HepG2 (cell line): ENCODE results near the gene RPUSD3. TPM values are rescaled to one million over a fixed set of nuclear protein-coding genes. Genes with fewer than 3 reads are reported as not detected.
A peak's percentile ranks its signal among the peaks of the same experiment; 100 is the strongest.

ENCODE experiments used
- ATAC-seq: fragments of 200-7000 bp; cut with Tn5 transposase; 3 replicates; pipeline ENCODE4 v1.9.1; 2020; ENCODE audit warnings: mild to moderate bottlenecking, moderate library complexity
- BruUV-seq: library from RNA; stranded (reverse); fragments of 400-500 nt; replicated peaks from 2 replicates; lab custom pipeline; 2021; lab: Mats Ljungman, UMichigan
- CTCF ChIA-PET: fragments of 300-600 bp; formaldehyde crosslinking; extraction: SDS; loops from one replicate; lab custom pipeline; 2021; ENCODE audit warnings: low total read pairs, inconsistent platforms, low intra/inter-chr PET ratio; lab: Yijun Ruan, JAX
- POLR2A ChIA-PET: fragments of 350-600 bp; sonication (Branson Sonifier 250); formaldehyde crosslinking; loops from one replicate; lab custom pipeline; 2020; ENCODE audit warnings: antibody characterized with exemption, inconsistent platforms; lab: Yijun Ruan, JAX
- DNase-seq: peaks from one replicate; pipeline ENCODE4 v3.0.0-alpha.2; 2015; ENCODE audit warnings: low spot score
- FAIRE-seq: peaks from 3 replicates; lab custom pipeline; 2011; peaks lifted over from hg19 to GRCh38; lab: Jason Lieb, UNC
- H2AFZ ChIP-seq: one replicate; pipeline ENCODE4 v1.6.1; 2011; ENCODE audit warnings: low read length, inconsistent platforms
- H3K27ac ChIP-seq: fragments of 300-600 bp; 3 replicates; pipeline ENCODE4 v1.8.0; 2011; ENCODE audit warnings: mixed run types, mild to moderate bottlenecking, mixed read lengths, low read length, inconsistent platforms; ENCODE audit not compliant: insufficient read depth; ENCODE audit errors: extremely low read length
- H3K27me3 ChIP-seq, 2 experiments: fragments of 200-600 bp in 1 of 2; 2 replicates in 1 of 2; 3 replicates in 1 of 2; pipeline versions ENCODE4 v1.6.0 to v1.8.0; 2011; ENCODE audit warnings: low read length in 2 of 2, mild to moderate bottlenecking in 2 of 2, moderate library complexity in 2 of 2, inconsistent platforms in 1 of 2; ENCODE audit not compliant: insufficient read depth in 2 of 2, control insufficient read depth in 1 of 2
- H3K36me3 ChIP-seq, 2 experiments: fragments of 200-600 bp in 1 of 2; replicated peaks in 1 of 2; 2 replicates in 1 of 2; 3 replicates in 1 of 2; pipeline versions ENCODE4 v1.5.1 to v1.8.0; 2011; ENCODE audit warnings: low read length in 2 of 2, inconsistent platforms in 1 of 2; ENCODE audit not compliant: insufficient read depth in 2 of 2, control insufficient read depth in 1 of 2
- H3K4me1 ChIP-seq: 2 replicates; pipeline ENCODE4 v1.5.1; 2012; ENCODE audit warnings: low read length, inconsistent platforms; ENCODE audit not compliant: insufficient read depth
- H3K4me2 ChIP-seq: 2 replicates; pipeline ENCODE4 v1.6.0; 2011; ENCODE audit warnings: low read depth, low read length, inconsistent platforms
- H3K4me3 ChIP-seq, 3 experiments: fragments of 200-600 bp in 1 of 3; sonication (generic), shearing (Covaris generic) in 1 of 3; replicated peaks in 1 of 3; 2 replicates each; pipeline ENCODE4 v1.5.1; 2011 to 2016; ENCODE audit warnings: low read length in 3 of 3, inconsistent platforms in 2 of 3, low read depth in 2 of 3, mild to moderate bottlenecking in 2 of 3, control low read depth in 1 of 3, mixed read lengths in 1 of 3; ENCODE audit not compliant: insufficient read depth in 1 of 3
- H3K79me2 ChIP-seq: one replicate; pipeline ENCODE4 v1.6.1; 2011; ENCODE audit warnings: low read length, inconsistent platforms; ENCODE audit not compliant: insufficient read depth
- H3K9ac ChIP-seq: 2 replicates; pipeline ENCODE4 v1.6.0; 2011; ENCODE audit warnings: mild to moderate bottlenecking, low read depth, low read length, inconsistent platforms; ENCODE audit not compliant: insufficient read depth
- H3K9me3 ChIP-seq: 2 replicates; pipeline ENCODE4 v1.5.1; 2012; ENCODE audit warnings: mild to moderate bottlenecking, low read length
- H4K20me1 ChIP-seq: 2 replicates; pipeline ENCODE4 v1.6.0; 2011; ENCODE audit warnings: inconsistent platforms, mild to moderate bottlenecking, low read length, moderate library complexity; ENCODE audit not compliant: insufficient read depth
- AGO2 ChIP-seq: fragments of 200-400 bp; formaldehyde crosslinking; optimal IDR thresholded peaks from 2 replicates; pipeline ENCODE3; 2017; ENCODE audit warnings: mild to moderate bottlenecking, low read depth, low read length, moderate library complexity
- CTCF ChIP-seq: sonication (generic); formaldehyde crosslinking; IDR thresholded peaks from 2 replicates; pipeline ENCODE4 v1.5.0; 2020; ENCODE audit warnings: mild to moderate bottlenecking, missing genetic modification reagents, moderate library complexity
- HNRNPK ChIP-seq: fragments of 200-400 bp; formaldehyde crosslinking; IDR thresholded peaks from 2 replicates; pipeline ENCODE4 v1.6.1; 2018; ENCODE audit warnings: low read length, low read depth, moderate library complexity, mild to moderate bottlenecking; ENCODE audit not compliant: poor library complexity, severe bottlenecking
- STAG1 ChIP-seq: sonication (generic); formaldehyde crosslinking; IDR thresholded peaks from 2 replicates; pipeline ENCODE4 v1.4.0; 2020; ENCODE audit warnings: missing genetic modification reagents
- ZNF576 ChIP-seq: sonication (generic); formaldehyde crosslinking; IDR thresholded peaks from 2 replicates; pipeline ENCODE4 v1.4.0; 2020; ENCODE audit warnings: mild to moderate bottlenecking, missing genetic modification reagents
- WGBS: methylation state at CpG from one replicate; pipeline ENCODE4 v1.1.6; 2017; ENCODE audit warnings: low lambda C conversion rate; 5-methylcytosine and 5-hydroxymethylcytosine counted together
- in situ Hi-C: cut with HindIII; loops from 2 replicates; pipeline ENCODE4 v1.10.0; 2017; ENCODE audit warnings: low pct_unique_long_range_greater_than_20kb; ENCODE audit not compliant: extremely low pct_ligation_motif_present
- intact Hi-C: fragments of 100-400 bp; cut with micrococcal nuclease; formaldehyde crosslinking; loops from one replicate; pipeline ENCODE4 v1.10.0; 2022; ENCODE audit not compliant: unreplicated experiment
- polyA plus RNA-seq, 8 experiments: library from polyadenylated mRNA; depleted of rRNA in 3 of 8; stranded (reverse) in 7 of 8; unstranded in 1 of 8; fragments of >200 nt; fragmentation: Illumina TruSeq in 4 of 8; extraction: Trizol in 4 of 8; gene quantifications; 2 replicates each; pipeline versions ENCODE4 v1.2.1 to v1.2.3, GENCODE V29; 2011 to 2016; ENCODE audit warnings: low read depth in 4 of 8, missing spikeins in 1 of 8, mixed read lengths in 1 of 8; ENCODE audit not compliant: insufficient read depth in 1 of 8
- total RNA-seq, 5 experiments: library from RNA; depleted of rRNA; stranded (reverse); fragments of >200 nt; fragmentation: Illumina TruSeq; extraction: Trizol; gene quantifications; 2 replicates each; pipeline ENCODE4 v1.2.3, GENCODE V29; 2016; ENCODE audit warnings: low read depth in 1 of 5

Gene RPUSD3
- total and polyA plus RNA-seq, 2 of the 13 experiments (the other 11 are each of a cell fraction or from before 2014, with no cell fraction given): 32.1 to 48.7 TPM

- H3K9ac ChIP-seq: no peak overlapping the region
- WGBS: 95% methylated on average over 9 of the region's 14 CpGs
- TF ChIP-seq AGO2 (peak; percentile 53), HNRNPK (no peak)
- no peaks in the 10 kb centered on the region for H3K9me3 ChIP-seq
- H3K27ac ChIP-seq: no peak overlapping the region
- intact Hi-C loops (no loop called here), in situ Hi-C loops (no loop called here)
- H3K4me3 ChIP-seq: no peak overlapping the region
- ChIA-PET POLR2A (no interaction called here), CTCF (no interaction called here)
- no peak for FAIRE-seq
- BruUV-seq: no TSS peak
- H2AFZ ChIP-seq: no peak overlapping the region
- no peaks in the 10 kb centered on the region for H3K4me1 ChIP-seq
- H3K27me3 ChIP-seq: no peaks in the 10 kb centered on the region
- no peaks in the 10 kb centered on the region for H3K79me2 ChIP-seq
- H3K4me2 ChIP-seq: no peak overlapping the region
- peaks cover 6% of the 10 kb centered on the region in 2 experiments; a peak in 3 of 5 replicates for H3K36me3 ChIP-seq
- no peaks in the 10 kb centered on the region for H4K20me1 ChIP-seq
- no peak for ATAC-seq
- DNase-seq: no peak
These were observed 18.3 kb downstream of the RPUSD3 start for GRCh38 chr3:9825451-9826040.

GRCh38 chr3:9820946-9821345, 22.9 kb downstream of the RPUSD3 start:
- intact Hi-C loops (no loop called here), in situ Hi-C loops (no loop called here)
- Histone ChIP-seq H3K27me3 (no peaks in the 10 kb centered on the region), H3K79me2 (no peaks in the 10 kb centered on the region), H2AFZ (no peak overlapping the region), H3K9ac (no peak overlapping the region), H3K4me3 (no peak overlapping the region), H3K27ac (no peak overlapping the region), H3K4me1 (no peaks in the 10 kb centered on the region), H3K36me3 (peaks cover 1 to 3% of the 10 kb centered on the region in 2 experiments; a peak in 1 of 5 replicates), H3K4me2 (no peak overlapping the region), H3K9me3 (no peaks in the 10 kb centered on the region), H4K20me1 (no peaks in the 10 kb centered on the region)
- ATAC-seq (peak; percentile 89), DNase-seq (peak; percentile 30), FAIRE-seq (no peak)
- ChIA-PET CTCF (no interaction called here), POLR2A (no interaction called here)
- 73% methylated on average over 2 of the region's 2 CpGs for WGBS
- no TSS peak for BruUV-seq
- TF ChIP-seq STAG1 (CRISPR knock-in tag) (peak; percentile 40), CTCF (CRISPR knock-in tag) (peak; percentile 30), ZNF576 (CRISPR knock-in tag) (no peak)
